ENCODE data around the gene WLS. TPM values are rescaled to one million over a fixed set of nuclear protein-coding genes. Genes with fewer than 3 reads are reported as not detected.

The WLS gene
- total and polyA plus RNA-seq, 4 donors = 27.3 to 128 (median 71.7) TPM

DNA sequence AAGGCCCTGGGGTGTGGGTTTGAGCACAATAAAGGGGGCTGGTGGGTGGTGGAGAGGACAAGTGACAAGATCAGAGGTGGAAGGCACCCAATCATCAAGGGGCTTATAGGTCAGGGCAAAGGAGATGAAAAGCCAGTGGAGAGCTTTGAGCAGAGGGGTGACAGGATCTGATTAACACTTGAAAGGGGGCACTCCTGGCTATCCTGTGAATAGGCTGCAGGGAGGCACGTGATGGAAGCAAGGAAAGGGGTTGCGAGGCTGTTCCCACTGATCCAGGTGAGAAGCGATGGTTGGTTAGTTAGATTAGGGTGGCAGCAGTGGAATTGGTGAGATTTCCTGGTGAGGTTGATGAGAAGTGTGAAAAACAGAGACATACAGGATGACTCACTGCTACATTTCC lies 80.6 kb downstream of the WLS start:
- Histone ChIP-seq H3K9ac (ENCODE audit: insufficient read depth in 1 of 2, low read length in 2 of 2) (no peak overlapping the region), H3K36me3 (ENCODE audit: control insufficient read depth in 4 of 4, insufficient read depth in 4 of 4, low read length in 4 of 4) (peaks cover 15 to 33% (median 24%) of the 10 kb centered on the region in 4 donors), H3K4me3 (no peak overlapping the region), H3K27ac (ENCODE audit: low read depth in 1 of 2, low read length in 1 of 2) (no peak overlapping the region), H3K9me3 (ENCODE audit: control insufficient read depth in 4 of 4, insufficient read depth in 3 of 4, low read length in 3 of 4) (no peaks in the 10 kb centered on the region), H3K27me3 (ENCODE audit: control insufficient read depth in 3 of 3, insufficient read depth in 3 of 3, low read length in 2 of 3) (no peaks in the 10 kb centered on the region), H3K4me1 (ENCODE audit: control insufficient read depth in 5 of 5, insufficient read depth in 5 of 5, low read length in 5 of 5) (no peaks in the 10 kb centered on the region)
- ATAC-seq (ENCODE audit: insufficient read depth, low FRiP score) (no peak), DNase-seq (no peak)
- TF ChIP-seq, protein P1, sequence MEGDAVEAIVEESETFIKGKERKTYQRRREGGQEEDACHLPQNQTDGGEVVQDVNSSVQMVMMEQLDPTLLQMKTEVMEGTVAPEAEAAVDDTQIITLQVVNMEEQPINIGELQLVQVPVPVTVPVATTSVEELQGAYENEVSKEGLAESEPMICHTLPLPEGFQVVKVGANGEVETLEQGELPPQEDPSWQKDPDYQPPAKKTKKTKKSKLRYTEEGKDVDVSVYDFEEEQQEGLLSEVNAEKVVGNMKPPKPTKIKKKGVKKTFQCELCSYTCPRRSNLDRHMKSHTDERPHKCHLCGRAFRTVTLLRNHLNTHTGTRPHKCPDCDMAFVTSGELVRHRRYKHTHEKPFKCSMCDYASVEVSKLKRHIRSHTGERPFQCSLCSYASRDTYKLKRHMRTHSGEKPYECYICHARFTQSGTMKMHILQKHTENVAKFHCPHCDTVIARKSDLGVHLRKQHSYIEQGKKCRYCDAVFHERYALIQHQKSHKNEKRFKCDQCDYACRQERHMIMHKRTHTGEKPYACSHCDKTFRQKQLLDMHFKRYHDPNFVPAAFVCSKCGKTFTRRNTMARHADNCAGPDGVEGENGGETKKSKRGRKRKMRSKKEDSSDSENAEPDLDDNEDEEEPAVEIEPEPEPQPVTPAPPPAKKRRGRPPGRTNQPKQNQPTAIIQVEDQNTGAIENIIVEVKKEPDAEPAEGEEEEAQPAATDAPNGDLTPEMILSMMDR (IDR thresholded peaks at IDR 0.05; ENCODE audit: control extremely low read depth, extremely low read depth) = no peak
- WGBS, 2 donors = 88% methylated on average over 3 of the region's 3 CpGs

GRCh38 chr1:68149907-68150306 lies 82.4 kb downstream of the WLS start:
- Histone ChIP-seq H3K9me3 (ENCODE audit: control insufficient read depth in 4 of 4, insufficient read depth in 3 of 4, low read length in 3 of 4) (no peaks in the 10 kb centered on the region), H3K4me1 (ENCODE audit: control insufficient read depth in 5 of 5, insufficient read depth in 5 of 5, low read length in 5 of 5) (peaks cover 0 to 2% (median 0%) of the 10 kb centered on the region in 5 donors), H3K9ac (ENCODE audit: insufficient read depth in 1 of 2, low read length in 2 of 2) (no peak overlapping the region), H3K27me3 (ENCODE audit: control insufficient read depth in 3 of 3, insufficient read depth in 3 of 3, low read length in 2 of 3) (no peaks in the 10 kb centered on the region), H3K27ac (ENCODE audit: low read depth in 1 of 2, low read length in 1 of 2) (peak overlapping the region in 1 of 2 donors; percentile 63), H3K4me3 (no peak overlapping the region), H3K36me3 (ENCODE audit: control insufficient read depth in 4 of 4, insufficient read depth in 4 of 4, low read length in 4 of 4) (peaks cover 14 to 34% (median 23%) of the 10 kb centered on the region in 4 donors)
- no peak for ATAC-seq (ENCODE audit: insufficient read depth, low FRiP score)
- TF ChIP-seq, protein P1 (IDR thresholded peaks at IDR 0.05; ENCODE audit: control extremely low read depth, extremely low read depth) = no peak
- no peak for DNase-seq
- 90 to 92% methylated on average over 8 of the region's 8 CpGs for WGBS, 2 donors

GRCh38 chr1:68149110-68149798 lies 83.1 kb downstream of the WLS start:
- H3K4me1 ChIP-seq (ENCODE audit: control insufficient read depth in 5 of 5, insufficient read depth in 5 of 5, low read length in 5 of 5) = peaks cover 0 to 2% (median 0%) of the 10 kb centered on the region in 5 donors
- H3K36me3 ChIP-seq (ENCODE audit: control insufficient read depth in 4 of 4, insufficient read depth in 4 of 4, low read length in 4 of 4) = peaks cover 14 to 36% (median 23%) of the 10 kb centered on the region in 4 donors
- ATAC-seq (ENCODE audit: insufficient read depth, low FRiP score) (no peak), DNase-seq (no peak)
- peak overlapping the region in 1 of 2 donors; percentile 63 for H3K27ac ChIP-seq (ENCODE audit: low read depth in 1 of 2, low read length in 1 of 2)
- no peaks in the 10 kb centered on the region for H3K9me3 ChIP-seq (ENCODE audit: control insufficient read depth in 4 of 4, insufficient read depth in 3 of 4, low read length in 3 of 4)
- no peak overlapping the region for H3K4me3 ChIP-seq
- TF ChIP-seq, protein P1 (IDR thresholded peaks at IDR 0.05; ENCODE audit: control extremely low read depth, extremely low read depth) = no peak
- H3K9ac ChIP-seq (ENCODE audit: insufficient read depth in 1 of 2, low read length in 2 of 2) = no peak overlapping the region
- 91 to 97% methylated on average over 5 of the region's 5 CpGs for WGBS, 2 donors
- no peaks in the 10 kb centered on the region for H3K27me3 ChIP-seq (ENCODE audit: control insufficient read depth in 3 of 3, insufficient read depth in 3 of 3, low read length in 2 of 3)

Measured in lung (tissue), 12 donors.